GM18861 (cell line): ENCODE data around the gene APBA2.
"Not testable (repeated sequence)": the region's sequence is repeated elsewhere in the genome, so short reads cannot be mapped to it uniquely, and the experiment has no call there.

Source experiments
- ATAC-seq: cut with Tn5 transposase; IDR thresholded peaks from one replicate; pipeline ENCODE4 v1.9.1; 2021; ENCODE audit not compliant: unreplicated experiment

APBA2 gene

DNA sequence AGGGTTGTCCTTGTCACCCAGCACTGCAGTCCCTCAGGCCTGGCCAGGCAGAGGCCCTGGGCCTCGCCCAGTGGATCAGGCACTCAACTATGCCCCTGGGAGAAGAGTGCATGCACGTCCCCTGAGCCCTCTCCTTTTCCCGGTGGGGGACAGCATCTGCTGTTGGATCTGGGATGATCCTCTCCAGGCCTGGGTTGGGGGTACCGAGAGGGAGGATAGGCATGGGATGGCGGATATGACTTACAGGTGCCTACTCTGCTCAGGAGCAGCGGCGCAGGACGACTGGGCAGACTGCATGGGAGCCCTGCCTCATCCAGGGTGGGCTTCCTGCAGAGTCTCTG lies 9.0 kb upstream of the APBA2 start:
- ATAC-seq = no peak

DNA sequence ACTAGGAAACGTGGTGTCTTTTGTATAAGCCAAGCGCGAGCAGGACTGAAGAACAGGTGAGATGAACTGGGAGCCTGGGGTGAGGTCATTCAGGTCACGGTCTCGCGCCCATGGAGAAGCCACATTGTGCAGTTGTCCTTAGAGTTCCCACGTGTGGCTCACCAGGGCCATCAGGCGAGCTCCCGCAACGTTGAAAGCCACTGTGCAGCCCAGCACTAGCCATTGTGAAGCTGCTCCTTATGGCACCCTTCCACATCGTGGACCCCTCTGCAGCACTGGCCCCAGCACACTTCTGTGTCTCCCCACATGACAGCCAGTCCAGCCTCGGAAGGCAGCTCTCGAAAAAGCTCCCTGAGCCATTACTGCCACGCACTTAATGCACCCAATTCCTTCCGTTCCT lies 7.6 kb upstream of the APBA2 start:
- ATAC-seq = no peak

DNA sequence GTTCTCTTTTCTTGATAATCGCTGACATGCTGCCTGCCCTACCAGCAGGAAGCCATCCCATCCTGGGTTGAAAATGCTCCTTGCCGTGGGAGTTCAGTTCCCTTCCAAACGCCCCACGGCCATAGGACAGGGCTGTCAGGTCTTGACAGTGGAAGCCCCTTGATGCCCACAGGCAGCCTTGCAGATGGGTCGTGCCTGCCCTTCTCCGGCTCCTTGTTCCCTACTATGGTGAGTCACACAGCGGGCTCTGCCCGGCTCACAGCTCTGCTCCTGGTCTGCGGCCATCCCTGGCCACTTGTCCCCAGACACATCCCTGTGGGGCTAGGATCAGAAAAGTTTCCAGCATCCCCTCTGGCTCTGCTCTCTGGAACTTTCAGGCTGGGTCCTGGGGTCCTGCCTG lies 6.2 kb upstream of the APBA2 start:
- ATAC-seq = no peak

DNA sequence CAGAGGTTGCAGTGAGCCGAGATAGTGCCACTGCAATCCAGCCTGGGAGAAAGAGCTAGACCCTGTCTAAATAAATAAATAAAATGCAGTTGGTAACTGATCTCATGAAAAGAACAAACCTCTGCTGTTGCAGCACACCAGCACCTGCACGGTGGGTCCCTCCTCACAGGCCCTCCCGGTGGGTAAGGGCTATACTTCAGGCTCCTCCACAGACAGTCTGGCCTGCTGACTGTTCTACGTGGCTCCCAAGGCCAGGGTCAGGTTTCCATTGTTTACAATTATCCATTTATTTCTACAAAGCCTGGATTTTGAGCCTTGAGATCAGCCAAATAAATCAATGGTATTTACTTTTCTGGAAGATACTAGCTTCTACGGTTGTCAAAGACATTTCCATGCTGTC lies 5.1 kb upstream of the APBA2 start:
- ATAC-seq = no peak

DNA sequence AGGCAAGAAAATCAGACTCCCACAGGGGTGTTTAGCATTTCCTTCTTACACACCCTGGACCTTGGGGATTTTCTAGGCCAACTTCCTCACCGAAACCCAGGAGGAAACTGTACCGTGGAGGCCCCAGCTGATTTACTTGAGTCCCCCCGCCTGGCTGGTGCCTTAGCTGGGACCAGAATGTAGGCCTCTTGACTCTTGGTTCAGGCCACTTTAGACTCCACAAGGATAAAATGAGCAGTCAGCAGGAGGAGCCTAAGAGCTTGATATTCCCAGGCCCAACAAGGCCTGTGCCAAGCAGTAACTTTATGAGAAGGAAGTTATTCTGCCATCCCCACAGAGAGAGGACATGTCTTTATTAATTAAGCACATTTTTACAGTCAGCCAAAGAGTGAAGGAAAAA lies 4.6 kb upstream of the APBA2 start:
- ATAC-seq = no peak

DNA sequence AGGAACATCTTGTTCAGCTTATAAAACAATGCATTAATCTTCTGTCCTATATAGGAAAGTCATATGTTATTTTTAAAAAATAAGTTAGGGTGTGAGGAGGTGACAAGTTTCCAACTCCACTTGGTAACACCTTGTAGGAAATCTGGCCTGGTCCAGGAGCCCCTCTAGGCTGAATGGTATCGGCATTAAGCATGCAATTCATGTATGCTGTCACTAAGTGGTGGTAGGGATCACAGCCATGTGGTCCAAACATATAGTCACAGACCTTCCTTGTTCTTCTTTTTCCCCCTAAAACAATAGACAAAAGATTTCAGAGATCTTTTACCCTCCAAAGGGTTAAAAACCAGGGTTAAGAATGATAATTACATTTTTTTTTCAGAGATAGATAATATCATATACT lies 4.2 kb upstream of the APBA2 start:
- no peak for ATAC-seq

DNA sequence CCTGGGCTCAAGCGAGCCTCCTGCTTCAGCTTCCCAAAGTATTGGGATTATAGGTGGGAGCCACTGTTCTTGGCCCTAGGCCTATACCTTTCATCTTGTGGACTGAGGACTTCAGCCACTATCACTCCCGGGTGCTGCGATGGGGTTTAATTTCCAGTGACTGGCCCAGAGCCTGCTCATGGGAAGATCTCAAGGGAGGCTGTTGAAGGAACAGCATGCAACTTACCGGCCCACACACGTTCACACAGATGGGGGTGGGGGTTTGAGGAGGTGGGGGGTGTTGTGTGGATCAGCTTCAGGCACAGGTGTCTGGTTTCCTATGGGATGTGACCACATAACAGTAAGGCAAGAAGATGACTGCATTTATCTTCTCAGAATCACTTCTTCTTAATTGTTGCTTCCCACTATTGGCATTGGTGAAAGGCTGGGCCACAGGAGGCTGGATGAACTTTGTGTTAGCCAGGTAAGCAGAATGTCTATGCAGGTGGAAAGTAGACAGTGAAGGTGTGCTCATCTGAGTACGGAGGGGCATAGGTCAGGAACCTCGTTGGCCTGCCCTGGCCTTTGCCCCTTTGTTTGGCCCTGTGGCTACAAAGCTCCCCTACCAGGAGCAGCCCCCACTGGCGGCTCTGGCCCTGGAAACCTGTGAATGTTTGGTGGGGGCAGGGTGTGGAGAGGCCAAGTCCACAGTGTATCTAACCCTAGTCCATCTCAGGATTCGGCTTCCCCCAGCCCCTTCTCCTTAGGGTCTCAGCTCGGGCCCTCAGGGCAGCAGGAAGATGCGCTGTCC lies 1.4 kb upstream of the APBA2 start:
- no peak for ATAC-seq

DNA sequence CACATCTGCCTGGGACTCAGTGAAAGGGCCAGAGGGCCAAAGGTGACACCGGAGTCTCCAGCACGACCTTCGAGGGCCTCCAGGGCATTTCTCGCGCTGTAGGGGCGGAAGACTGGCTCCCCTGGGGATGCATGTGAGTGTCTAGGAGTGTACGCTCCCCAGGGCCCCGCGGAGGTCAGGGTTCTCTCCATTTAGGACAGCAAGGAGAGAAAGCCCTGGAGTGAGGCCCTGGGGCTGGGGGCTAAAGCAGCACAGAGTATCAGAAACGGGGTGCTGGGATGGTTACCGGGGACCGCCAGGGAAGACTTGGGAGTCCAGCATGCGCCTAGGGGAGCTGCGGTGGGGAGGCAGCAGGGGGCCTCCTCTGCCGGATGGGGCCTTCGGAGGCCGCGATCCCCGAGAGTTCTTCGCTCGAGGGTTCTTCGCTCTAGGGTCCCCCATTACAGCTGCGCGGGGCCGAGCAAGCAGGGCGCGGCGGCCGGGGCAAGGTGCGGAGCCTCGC lies 595 bp upstream of the APBA2 start:
- ATAC-seq = no peak

DNA sequence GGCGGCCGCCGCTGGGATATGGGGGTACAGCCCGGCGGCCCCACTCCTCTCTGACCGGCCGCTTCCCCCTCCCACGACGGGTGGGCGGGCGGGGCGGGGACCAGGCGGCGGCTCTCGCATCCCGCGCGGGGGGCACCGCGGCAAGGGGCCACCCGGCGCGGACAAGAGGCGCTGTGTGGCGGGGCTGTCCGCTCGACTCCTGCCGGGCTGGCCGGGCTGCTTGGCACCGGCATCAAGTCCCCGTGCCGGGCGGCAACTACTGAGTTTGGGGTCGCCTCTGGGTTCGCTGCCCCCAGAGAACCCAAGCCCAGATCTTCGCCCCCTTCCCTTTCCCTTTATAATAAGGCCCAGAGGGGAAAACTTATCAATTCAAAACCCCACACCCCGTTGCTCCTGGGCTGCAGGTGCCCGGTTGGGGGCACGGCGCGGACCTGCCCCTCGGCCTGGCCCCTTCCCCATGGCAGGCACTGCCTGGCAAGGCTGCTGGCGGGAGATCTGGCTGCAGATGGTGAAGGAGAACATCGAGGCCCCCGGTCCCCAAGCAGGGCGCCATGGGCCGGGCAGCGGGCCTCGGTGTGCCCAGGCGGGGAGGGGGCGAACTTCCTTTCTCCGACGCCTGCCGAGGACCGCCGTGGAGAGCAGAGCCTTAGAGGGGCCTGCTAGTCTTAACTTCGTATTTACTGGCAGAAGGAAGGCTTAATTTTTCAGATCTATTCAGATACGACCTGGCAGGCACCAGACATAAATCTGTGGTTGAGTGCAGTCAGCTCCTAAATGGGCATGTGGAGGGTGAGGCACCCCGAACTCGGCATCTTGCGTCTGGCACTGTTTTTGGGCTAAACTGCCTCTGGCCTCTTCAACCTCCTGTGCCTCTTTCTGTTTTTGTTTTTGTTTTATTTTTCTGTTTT lies 911 bp downstream of the APBA2 start:
- no peak for ATAC-seq

DNA sequence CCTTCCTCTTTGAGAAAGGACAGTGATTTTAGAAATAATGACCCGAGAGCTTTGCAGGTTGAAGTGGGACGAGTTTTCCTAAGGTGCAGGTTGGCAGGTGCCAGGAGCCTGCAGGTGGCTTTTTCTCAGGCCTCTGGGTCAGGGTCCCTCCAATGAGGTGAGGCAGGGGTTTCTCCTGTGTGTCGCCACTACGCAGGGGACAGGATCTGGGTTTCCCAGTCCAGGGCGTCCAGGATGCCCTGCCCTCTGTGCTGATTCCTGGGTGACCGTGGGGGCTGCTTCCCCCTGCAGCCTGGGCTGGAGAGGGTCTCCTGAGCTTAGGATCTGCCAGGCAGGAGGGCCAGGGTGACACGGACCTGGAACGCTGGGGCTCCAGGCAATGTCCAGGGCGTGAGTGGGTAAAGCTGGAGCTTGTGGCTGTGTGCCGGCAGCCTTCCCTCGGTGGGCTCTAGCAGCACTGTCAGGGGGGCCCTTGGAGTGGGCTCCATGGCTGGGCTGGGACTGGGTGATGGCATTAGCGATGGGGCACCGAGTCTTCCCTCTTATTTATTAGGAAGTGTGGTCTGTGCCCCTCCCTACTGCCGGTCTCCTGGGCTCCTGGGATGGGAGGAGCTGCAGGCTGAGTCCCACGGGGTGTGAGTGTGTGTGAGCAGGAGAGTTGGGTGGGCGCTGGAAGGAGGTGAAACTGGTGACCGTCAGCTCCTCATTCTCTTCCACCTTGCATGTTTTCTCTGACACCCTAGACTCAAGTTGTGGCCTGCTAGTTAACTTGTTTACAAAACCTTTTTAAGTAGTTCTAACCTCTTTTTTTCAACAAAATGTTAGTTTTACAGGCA lies 1.8 kb downstream of the APBA2 start:
- no peak for ATAC-seq

DNA sequence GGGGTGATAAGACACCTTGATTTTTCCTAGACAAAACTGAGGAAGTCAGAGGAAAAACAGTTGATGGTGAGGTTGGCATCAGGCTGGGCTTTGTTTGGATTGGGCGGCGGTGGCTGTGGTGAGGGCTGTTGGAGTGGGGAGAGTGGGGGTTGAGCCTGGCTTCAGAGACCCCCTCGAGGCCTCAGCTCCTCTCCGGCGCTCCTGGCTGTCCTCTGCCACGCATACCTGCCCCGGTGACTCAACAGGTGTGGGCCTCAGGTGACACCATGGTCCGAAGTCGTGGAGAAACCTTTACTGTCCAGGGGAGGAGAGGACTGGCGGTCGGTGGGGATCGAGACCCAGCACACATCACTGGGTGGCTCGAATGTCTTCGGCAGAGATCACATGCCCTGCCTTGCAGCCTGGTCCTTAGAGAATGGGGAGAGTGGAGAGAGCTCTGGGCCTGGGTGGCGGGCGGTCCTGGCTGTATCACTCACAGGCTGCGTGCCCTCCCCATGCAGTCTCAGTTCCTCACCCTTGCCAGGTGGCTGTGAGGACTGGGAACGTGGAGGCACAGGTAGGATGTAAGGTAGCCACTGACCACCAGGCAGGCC lies 2.6 kb downstream of the APBA2 start:
- no peak for ATAC-seq

DNA sequence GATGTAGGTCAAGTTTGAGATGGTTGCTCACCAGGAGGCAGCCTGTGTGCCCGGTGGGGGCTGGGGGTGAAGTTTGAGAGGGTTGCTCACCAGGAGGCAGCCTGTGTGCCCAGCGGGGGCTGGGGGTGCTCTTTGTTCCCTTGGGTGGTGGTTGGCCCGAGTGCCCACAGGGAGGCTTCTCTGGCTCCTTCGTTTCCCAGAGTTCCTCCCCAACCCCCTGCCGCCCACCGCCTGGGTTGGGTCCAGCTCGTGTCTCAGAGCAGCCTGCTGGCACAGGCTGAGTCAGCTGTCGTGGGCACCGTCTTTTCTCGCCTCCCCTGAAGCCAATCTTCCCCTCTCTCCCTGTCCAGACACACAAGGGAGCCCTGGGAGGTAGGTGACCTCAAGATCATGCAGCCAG lies 3.1 kb downstream of the APBA2 start:
- no peak for ATAC-seq

DNA sequence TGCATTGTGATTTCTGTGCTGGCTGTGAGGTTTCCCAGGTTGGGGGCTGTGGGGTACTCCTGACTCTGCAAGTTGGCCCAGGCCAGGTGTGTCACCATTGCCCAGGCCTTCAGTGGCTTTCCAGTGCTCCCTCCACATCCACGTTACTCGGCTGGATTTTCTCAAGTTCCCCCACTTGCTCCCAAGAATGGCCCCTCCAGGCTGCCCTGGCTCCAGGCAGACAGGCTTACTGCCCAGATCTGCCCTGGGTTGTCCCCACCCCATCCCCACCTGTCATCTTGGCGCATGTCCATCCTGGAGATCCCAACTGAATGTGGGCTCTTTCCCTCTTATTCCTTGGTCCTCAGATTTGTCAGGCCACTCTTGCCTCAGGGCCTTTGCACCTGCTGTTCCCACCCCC lies 3.6 kb downstream of the APBA2 start:
- ATAC-seq = no peak

DNA sequence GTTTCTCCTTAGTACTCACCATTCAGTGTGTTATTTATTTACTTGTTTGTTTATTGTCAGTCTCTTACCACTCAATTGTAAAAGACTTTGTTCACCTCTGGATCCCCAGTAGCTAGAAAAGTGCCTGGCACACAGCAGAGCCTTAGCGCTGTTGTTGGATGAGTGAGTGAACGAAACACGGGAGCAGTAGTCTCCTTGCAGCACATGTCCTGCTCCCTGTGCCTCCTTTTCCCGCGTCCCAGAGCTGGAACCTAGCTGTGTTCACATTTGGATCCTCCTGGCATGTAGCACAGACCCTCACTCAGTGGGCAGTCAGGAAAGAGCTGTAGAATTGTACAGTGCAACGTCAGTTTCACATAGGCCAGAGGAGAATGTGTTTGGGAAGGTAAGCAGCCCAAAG lies 4.1 kb downstream of the APBA2 start:
- not testable (repeated sequence) for ATAC-seq

DNA sequence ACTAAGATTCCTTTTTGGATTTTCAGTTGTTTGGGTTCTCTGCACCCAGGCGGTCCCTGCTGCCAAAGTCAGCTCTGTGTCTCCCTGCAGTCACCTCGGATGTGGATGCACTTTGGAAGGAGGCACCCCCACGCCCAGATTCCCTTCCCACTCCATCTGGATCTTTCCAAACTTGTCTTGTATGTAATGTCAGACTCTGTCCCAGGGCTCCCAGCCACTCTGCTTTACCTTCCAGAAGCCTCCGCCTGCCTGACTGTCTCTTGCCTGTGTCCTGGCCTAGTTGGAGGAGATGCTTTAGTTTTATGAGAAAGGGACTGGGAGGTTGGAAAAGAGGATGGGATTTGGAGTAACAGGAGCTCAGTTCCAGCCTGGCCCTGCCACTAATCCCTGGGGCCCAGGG lies 4.5 kb downstream of the APBA2 start:
- ATAC-seq = not testable (repeated sequence)

DNA sequence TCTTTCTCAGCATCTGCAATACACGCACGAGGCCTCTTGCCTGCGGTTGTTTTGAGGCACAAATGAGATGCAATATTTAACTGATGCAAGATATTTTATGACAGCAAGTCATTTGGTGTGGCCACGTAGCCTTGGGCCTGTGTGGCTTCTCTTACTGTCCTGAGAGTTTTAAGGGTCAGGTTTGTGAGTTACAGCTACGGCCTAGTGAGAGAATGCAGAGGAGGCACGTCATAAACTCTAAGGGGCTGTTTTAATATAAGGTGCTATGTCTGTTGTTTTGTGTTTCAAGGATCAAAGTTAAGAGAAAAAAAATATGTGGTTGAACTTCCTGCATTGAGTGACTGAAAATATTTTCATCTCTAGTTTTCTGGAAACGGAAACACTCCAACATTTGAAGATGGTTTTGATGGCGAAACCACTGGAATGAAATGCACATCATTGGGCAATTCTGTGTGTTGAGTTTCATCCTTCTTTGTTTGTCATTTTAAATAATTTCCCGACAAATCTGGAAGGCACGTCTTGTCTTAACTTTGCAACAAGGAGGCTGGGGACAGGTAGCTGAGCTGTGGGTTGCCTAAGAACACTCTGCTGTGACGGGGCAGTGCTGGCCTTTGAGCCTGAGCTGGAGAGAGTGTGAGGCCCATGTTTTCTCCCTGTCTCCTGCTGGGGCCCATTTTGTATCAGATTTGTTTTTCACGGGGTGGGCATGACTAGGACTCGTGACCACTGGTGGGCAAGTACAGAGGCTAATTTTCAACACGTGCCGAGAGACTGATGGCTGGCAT lies 5.1 kb downstream of the APBA2 start:
- no peak for ATAC-seq

DNA sequence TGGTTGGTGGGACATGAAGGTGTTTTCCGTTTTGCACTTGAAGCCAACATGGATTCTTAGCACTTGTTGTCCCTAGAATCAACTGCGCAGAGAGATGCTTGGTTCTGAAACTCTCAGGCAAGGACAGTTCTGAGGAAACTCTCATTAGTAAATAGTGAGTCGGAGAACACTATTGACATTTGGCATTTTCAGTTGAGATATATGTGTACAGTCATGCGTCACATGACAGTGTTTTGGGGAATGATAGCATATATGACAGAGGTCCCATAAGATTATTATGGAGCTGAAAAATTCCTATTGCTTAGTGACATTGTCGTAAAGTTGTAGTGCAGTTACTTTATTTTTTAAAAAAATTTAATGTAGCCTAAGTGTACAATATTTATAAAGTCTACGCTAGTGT lies 5.8 kb downstream of the APBA2 start:
- ATAC-seq = no peak

DNA sequence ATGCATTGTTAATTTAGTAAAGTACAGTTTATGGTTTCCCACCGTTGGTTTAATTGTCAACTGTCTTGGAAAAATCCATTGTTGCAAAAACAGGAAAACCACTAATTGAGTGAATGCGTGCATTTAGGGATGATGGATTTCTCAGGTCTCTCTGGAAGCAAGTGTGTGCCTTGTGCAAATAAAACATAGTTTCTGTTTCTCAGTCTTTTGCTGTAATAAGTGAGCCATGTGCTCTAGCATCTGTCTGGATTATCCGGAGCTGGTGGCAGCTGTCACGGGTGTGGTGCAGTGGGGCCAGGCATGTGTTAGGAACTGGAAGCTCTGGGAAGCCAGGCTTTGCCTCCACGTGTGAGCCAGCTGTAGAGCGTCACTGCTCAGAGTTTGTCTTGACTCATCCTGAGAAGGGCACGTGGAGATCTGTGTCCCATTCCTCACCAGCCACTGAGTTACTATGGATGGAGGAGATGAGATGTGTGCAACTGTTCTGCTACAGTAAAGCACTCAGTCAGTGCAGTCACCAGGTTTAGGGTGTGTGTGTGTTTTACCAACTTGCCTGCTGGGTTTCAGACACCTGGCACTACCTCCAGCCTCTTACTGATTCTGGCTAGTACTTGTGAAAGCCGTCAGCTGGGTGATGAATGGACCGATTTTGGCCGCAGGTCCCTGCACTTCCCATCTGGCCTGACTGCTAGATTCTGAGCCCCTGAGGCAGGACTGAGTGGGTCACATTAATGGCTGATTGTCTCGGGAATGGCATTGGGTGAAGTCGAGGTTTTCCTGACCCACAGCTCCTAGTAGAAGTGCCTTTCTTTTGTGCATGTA lies 7.2 kb downstream of the APBA2 start:
- no peak for ATAC-seq

DNA sequence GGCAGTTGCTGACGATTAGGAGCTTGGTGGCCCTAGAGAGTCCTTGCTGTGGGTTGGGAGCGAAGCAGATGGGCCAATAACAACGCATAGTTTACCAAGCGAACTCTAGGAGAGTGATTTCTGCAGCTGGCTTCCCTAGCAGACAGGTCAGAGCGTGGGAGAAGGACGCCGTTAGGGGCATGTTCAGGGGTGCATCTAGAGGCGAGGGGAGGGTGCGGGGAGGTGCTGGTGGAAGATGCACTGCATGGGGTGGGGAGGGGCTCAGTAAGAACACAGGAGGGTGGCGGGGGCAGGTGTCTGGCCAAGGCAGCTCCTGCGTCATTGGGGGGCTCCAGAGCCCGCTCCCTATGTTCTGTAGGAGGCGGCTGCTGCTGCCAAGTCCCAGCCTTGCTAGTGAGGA lies 8.9 kb downstream of the APBA2 start:
- ATAC-seq = no peak
